HepG2 (cell line): ENCODE results near the gene PACRGL. TPM values are rescaled to one million over a fixed set of nuclear protein-coding genes. Genes with fewer than 3 reads are reported as not detected.
"Not testable (repeated sequence)": the region's sequence is repeated elsewhere in the genome, so short reads cannot be mapped to it uniquely, and the experiment has no call there.

Experiments used
- ATAC-seq: fragments of 200-7000 bp; cut with Tn5 transposase; 3 replicates; pipeline ENCODE4 v1.9.1; 2020; ENCODE audit warnings: mild to moderate bottlenecking, moderate library complexity
- BruUV-seq: library from RNA; stranded (reverse); fragments of 400-500 nt; replicated peaks from 2 replicates; lab custom pipeline; 2021; lab: Mats Ljungman, UMichigan
- CTCF ChIA-PET: fragments of 300-600 bp; formaldehyde crosslinking; extraction: SDS; loops from one replicate; lab custom pipeline; 2021; ENCODE audit warnings: low total read pairs, inconsistent platforms, low intra/inter-chr PET ratio; lab: Yijun Ruan, JAX
- POLR2A ChIA-PET: fragments of 350-600 bp; sonication (Branson Sonifier 250); formaldehyde crosslinking; loops from one replicate; lab custom pipeline; 2020; ENCODE audit warnings: antibody characterized with exemption, inconsistent platforms; lab: Yijun Ruan, JAX
- DNase-seq: peaks from one replicate; pipeline ENCODE4 v3.0.0-alpha.2; 2015; ENCODE audit warnings: low spot score
- FAIRE-seq: peaks from 3 replicates; lab custom pipeline; 2011; peaks lifted over from hg19 to GRCh38; lab: Jason Lieb, UNC
- H2AFZ ChIP-seq: one replicate; pipeline ENCODE4 v1.6.1; 2011; ENCODE audit warnings: low read length, inconsistent platforms
- H3K27ac ChIP-seq: fragments of 300-600 bp; 3 replicates; pipeline ENCODE4 v1.8.0; 2011; ENCODE audit warnings: mixed run types, mild to moderate bottlenecking, mixed read lengths, low read length, inconsistent platforms; ENCODE audit not compliant: insufficient read depth; ENCODE audit errors: extremely low read length
- H3K27me3 ChIP-seq, 2 experiments: fragments of 200-600 bp in 1 of 2; 2 replicates in 1 of 2; 3 replicates in 1 of 2; pipeline versions ENCODE4 v1.6.0 to v1.8.0; 2011; ENCODE audit warnings: low read length in 2 of 2, mild to moderate bottlenecking in 2 of 2, moderate library complexity in 2 of 2, inconsistent platforms in 1 of 2; ENCODE audit not compliant: insufficient read depth in 2 of 2, control insufficient read depth in 1 of 2
- H3K36me3 ChIP-seq, 2 experiments: fragments of 200-600 bp in 1 of 2; replicated peaks in 1 of 2; 2 replicates in 1 of 2; 3 replicates in 1 of 2; pipeline versions ENCODE4 v1.5.1 to v1.8.0; 2011; ENCODE audit warnings: low read length in 2 of 2, inconsistent platforms in 1 of 2; ENCODE audit not compliant: insufficient read depth in 2 of 2, control insufficient read depth in 1 of 2
- H3K4me1 ChIP-seq: 2 replicates; pipeline ENCODE4 v1.5.1; 2012; ENCODE audit warnings: low read length, inconsistent platforms; ENCODE audit not compliant: insufficient read depth
- H3K4me2 ChIP-seq: 2 replicates; pipeline ENCODE4 v1.6.0; 2011; ENCODE audit warnings: low read depth, low read length, inconsistent platforms
- H3K4me3 ChIP-seq, 3 experiments: fragments of 200-600 bp in 1 of 3; sonication (generic), shearing (Covaris generic) in 1 of 3; replicated peaks in 1 of 3; 2 replicates each; pipeline ENCODE4 v1.5.1; 2011 to 2016; ENCODE audit warnings: low read length in 3 of 3, inconsistent platforms in 2 of 3, low read depth in 2 of 3, mild to moderate bottlenecking in 2 of 3, control low read depth in 1 of 3, mixed read lengths in 1 of 3; ENCODE audit not compliant: insufficient read depth in 1 of 3
- H3K79me2 ChIP-seq: one replicate; pipeline ENCODE4 v1.6.1; 2011; ENCODE audit warnings: low read length, inconsistent platforms; ENCODE audit not compliant: insufficient read depth
- H3K9ac ChIP-seq: 2 replicates; pipeline ENCODE4 v1.6.0; 2011; ENCODE audit warnings: mild to moderate bottlenecking, low read depth, low read length, inconsistent platforms; ENCODE audit not compliant: insufficient read depth
- H3K9me3 ChIP-seq: 2 replicates; pipeline ENCODE4 v1.5.1; 2012; ENCODE audit warnings: mild to moderate bottlenecking, low read length
- H4K20me1 ChIP-seq: 2 replicates; pipeline ENCODE4 v1.6.0; 2011; ENCODE audit warnings: inconsistent platforms, mild to moderate bottlenecking, low read length, moderate library complexity; ENCODE audit not compliant: insufficient read depth
- ARHGAP35 ChIP-seq: sonication (generic); formaldehyde crosslinking; IDR thresholded peaks from 2 replicates; pipeline ENCODE4 v1.9.0; 2022; ENCODE audit warnings: mild to moderate bottlenecking, inconsistent platforms, moderate library complexity, missing genetic modification reagents, borderline replicate concordance
- DMAP1 ChIP-seq: IDR thresholded peaks from 2 replicates; pipeline ENCODE4 v1.6.1; 2016
- DPF2 ChIP-seq: sonication (generic); formaldehyde crosslinking; IDR thresholded peaks from 2 replicates; pipeline ENCODE4 v1.4.0; 2020; ENCODE audit warnings: mild to moderate bottlenecking, low read depth, missing genetic modification reagents, borderline replicate concordance
- KDM1A ChIP-seq: IDR thresholded peaks from 2 replicates; pipeline ENCODE4 v1.6.1; 2016; ENCODE audit warnings: missing compliant biosample characterization
- KDM3A ChIP-seq: IDR thresholded peaks from 2 replicates; pipeline ENCODE4 v1.6.1; 2018; ENCODE audit warnings: low read depth, missing compliant biosample characterization
- POGZ ChIP-seq: sonication (generic); formaldehyde crosslinking; IDR thresholded peaks from 2 replicates; pipeline ENCODE4 v1.4.0; 2020; ENCODE audit warnings: mild to moderate bottlenecking, missing genetic modification reagents
- POLR2G ChIP-seq: fragments of 200-400 bp; formaldehyde crosslinking; IDR thresholded peaks from 2 replicates; pipeline ENCODE4 v1.6.1; 2018; ENCODE audit warnings: mild to moderate bottlenecking, low read depth, low read length, moderate library complexity
- SP140L ChIP-seq: sonication (generic); formaldehyde crosslinking; IDR thresholded peaks from 2 replicates; pipeline ENCODE4 v1.4.0; 2020; ENCODE audit warnings: missing genetic modification reagents, borderline replicate concordance
- SRSF4 ChIP-seq: fragments of 200-400 bp; formaldehyde crosslinking; IDR thresholded peaks from one replicate; pipeline ENCODE4 v1.6.1; 2018; ENCODE audit warnings: mild to moderate bottlenecking, low read depth, low read length, moderate library complexity; ENCODE audit not compliant: poor library complexity, severe bottlenecking
- ZNF503 ChIP-seq: sonication (generic); formaldehyde crosslinking; IDR thresholded peaks from 2 replicates; pipeline ENCODE4 v1.4.0; 2020; ENCODE audit warnings: missing genetic modification reagents
- ZNF577 ChIP-seq: sonication (generic); formaldehyde crosslinking; IDR thresholded peaks from 2 replicates; pipeline ENCODE4 v1.4.0; 2020; ENCODE audit warnings: mild to moderate bottlenecking, low read depth, missing genetic modification reagents, borderline replicate concordance
- ZNF614 ChIP-seq: IDR thresholded peaks from 2 replicates; pipeline ENCODE4 v1.6.1; 2018; ENCODE audit warnings: missing biosample characterization, missing genetic modification reagents, inconsistent platforms, borderline replicate concordance
- ZNF639 ChIP-seq: conservative IDR thresholded peaks from 2 replicates; pipeline ENCODE4 v1.6.1; 2018; ENCODE audit warnings: missing genetic modification reagents
- ZNF800 ChIP-seq: sonication (generic); formaldehyde crosslinking; IDR thresholded peaks from 2 replicates; pipeline ENCODE4 v1.4.0; 2020; ENCODE audit warnings: missing genetic modification reagents
- WGBS: methylation state at CpG from one replicate; pipeline ENCODE4 v1.1.6; 2017; ENCODE audit warnings: low lambda C conversion rate; 5-methylcytosine and 5-hydroxymethylcytosine counted together
- in situ Hi-C: cut with HindIII; loops from 2 replicates; pipeline ENCODE4 v1.10.0; 2017; ENCODE audit warnings: low pct_unique_long_range_greater_than_20kb; ENCODE audit not compliant: extremely low pct_ligation_motif_present
- intact Hi-C: fragments of 100-400 bp; cut with micrococcal nuclease; formaldehyde crosslinking; loops from one replicate; pipeline ENCODE4 v1.10.0; 2022; ENCODE audit not compliant: unreplicated experiment
- polyA plus RNA-seq, 8 experiments: library from polyadenylated mRNA; depleted of rRNA in 3 of 8; stranded (reverse) in 7 of 8; unstranded in 1 of 8; fragments of >200 nt; fragmentation: Illumina TruSeq in 4 of 8; extraction: Trizol in 4 of 8; gene quantifications; 2 replicates each; pipeline versions ENCODE4 v1.2.1 to v1.2.3, GENCODE V29; 2011 to 2016; ENCODE audit warnings: low read depth in 4 of 8, missing spikeins in 1 of 8, mixed read lengths in 1 of 8; ENCODE audit not compliant: insufficient read depth in 1 of 8
- total RNA-seq, 5 experiments: library from RNA; depleted of rRNA; stranded (reverse); fragments of >200 nt; fragmentation: Illumina TruSeq; extraction: Trizol; gene quantifications; 2 replicates each; pipeline ENCODE4 v1.2.3, GENCODE V29; 2016; ENCODE audit warnings: low read depth in 1 of 5

PACRGL gene
- total and polyA plus RNA-seq, 2 of the 13 experiments (the other 11 are each of a cell fraction or from before 2014, with no cell fraction given), result 5.8 to 15.1 TPM

DNA sequence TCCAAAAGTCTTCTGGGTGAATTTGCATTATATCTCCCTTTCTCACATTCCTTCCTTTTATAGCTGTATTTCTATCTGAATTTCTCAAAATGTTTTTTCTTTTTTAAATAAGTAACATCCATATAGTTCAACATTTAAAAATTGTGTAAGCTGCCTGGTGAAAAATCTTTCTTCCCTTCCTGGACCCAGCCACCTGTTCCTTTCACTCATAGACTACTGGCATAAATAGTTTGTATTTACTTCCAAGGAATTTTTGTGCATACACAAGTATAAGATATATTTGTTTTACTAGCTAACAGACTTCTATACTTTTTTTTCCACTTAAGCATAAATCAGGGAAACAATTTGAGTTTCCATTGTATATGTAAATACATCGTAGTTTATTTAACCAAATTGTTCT is 35.7 kb downstream of the PACRGL start:
- Histone ChIP-seq H4K20me1 (no peaks in the 10 kb centered on the region), H3K4me2 (no peak overlapping the region)
- ATAC-seq, result no peak
- in situ Hi-C loops, result no loop called here
- TF ChIP-seq KDM3A (CRISPR knock-in tag) (no peak), ZNF577 (CRISPR knock-in tag) (no peak), KDM1A (CRISPR knock-in tag) (no peak), ZNF800 (CRISPR knock-in tag) (no peak), ARHGAP35 (CRISPR knock-in tag) (no peak), SRSF4 (no peak), POGZ (no peak), SP140L (CRISPR knock-in tag) (no peak), ZNF614 (CRISPR knock-in tag) (no peak), ZNF639 (CRISPR knock-in tag) (no peak), DPF2 (CRISPR knock-in tag) (no peak), ZNF503 (CRISPR knock-in tag) (no peak), POLR2G (no peak), DMAP1 (CRISPR knock-in tag) (no peak)
- TF ChIP-seq, all 625 proteins: peak for 0
- H3K27ac ChIP-seq, result no peak overlapping the region
- no peaks in the 10 kb centered on the region for H3K27me3 ChIP-seq
- peaks cover 38% of the 10 kb centered on the region for H3K9me3 ChIP-seq
- CTCF ChIA-PET, result no interaction called here
- no peak overlapping the region for H3K4me3 ChIP-seq
- peaks cover 0 to 7% of the 10 kb centered on the region in 2 experiments; a peak in 1 of 5 replicates for H3K36me3 ChIP-seq
- WGBS, result 98% methylated on average over 1 of the region's 1 CpG
- no peak overlapping the region for H2AFZ ChIP-seq
- intact Hi-C loops, result no loop called here
- no peak overlapping the region for H3K9ac ChIP-seq
- POLR2A ChIA-PET, result no interaction called here
- FAIRE-seq (no peak), DNase-seq (no peak)
- H3K4me1 ChIP-seq, result peaks cover 4% of the 10 kb centered on the region; the same call in 1 of the 2 replicates
- no TSS peak for BruUV-seq
- no peaks in the 10 kb centered on the region for H3K79me2 ChIP-seq

GRCh38 chr4:20746000-20746399 is 45.7 kb downstream of the PACRGL start:
- BruUV-seq, intact Hi-C loops, FAIRE-seq: not testable (repeated sequence)

More at GRCh38 chr4:20746000-20746399, 45.7 kb downstream of the PACRGL start:
- DNase-seq, ATAC-seq, H3K4me3 ChIP-seq, H3K27me3 ChIP-seq, H3K79me2 ChIP-seq, H3K9me3 ChIP-seq, in situ Hi-C loops, H3K4me2 ChIP-seq, H3K4me1 ChIP-seq, H3K36me3 ChIP-seq, H3K9ac ChIP-seq, H3K27ac ChIP-seq, CTCF ChIA-PET, POLR2A ChIA-PET, H4K20me1 ChIP-seq, H2AFZ ChIP-seq: not testable (repeated sequence)
- WGBS, result 97% methylated on average over 4 of the region's 4 CpGs
